ENCODE measurements around the gene STN1. TPM values are rescaled to one million over a fixed set of nuclear protein-coding genes. Genes with fewer than 3 reads are reported as not detected.

Gene STN1
- polyA plus RNA-seq, 3 donors = 24.6 to 30.4 (median 29.1) TPM

DNA sequence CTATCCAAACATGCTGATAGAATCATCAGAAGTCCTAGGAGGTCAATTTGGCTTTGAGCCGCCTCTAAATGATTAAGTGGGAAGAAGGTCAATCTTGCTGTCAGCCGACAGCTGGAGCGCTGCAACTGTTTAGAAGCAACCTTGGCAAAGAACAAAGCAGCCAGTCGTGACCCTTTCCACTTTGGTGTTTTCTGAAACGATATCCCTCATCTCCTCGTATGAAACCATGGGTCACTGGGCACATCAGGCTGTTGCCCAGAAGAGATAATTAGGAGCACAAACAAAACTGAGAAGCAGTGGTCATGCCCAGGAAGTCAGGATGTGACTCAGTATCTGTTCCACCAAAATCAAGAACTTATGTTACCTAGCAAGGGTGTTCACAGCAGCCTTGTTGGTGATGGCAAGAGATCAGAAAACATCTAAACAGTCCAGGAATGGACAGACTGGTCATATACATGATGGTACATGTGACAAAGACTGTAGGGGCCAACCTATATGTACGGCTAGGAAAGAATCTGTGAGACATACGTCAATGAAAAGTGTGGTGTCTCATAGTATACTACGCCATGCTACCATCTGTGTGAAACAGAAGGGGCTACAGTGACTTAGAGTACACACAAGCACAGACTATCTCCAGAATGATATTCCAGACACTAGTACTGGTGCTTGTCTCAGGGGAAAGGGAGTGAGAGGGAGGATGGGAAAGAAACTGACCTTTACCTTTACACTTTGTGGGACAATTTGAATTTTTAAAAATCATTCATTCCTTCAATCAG is 22.4 kb downstream of the STN1 start:
- DNase-seq (ENCODE audit: low read depth in 3 of 3, low spot score in 2 of 3) = no peak

GRCh38 chr10:103894441-103894864 is 23.5 kb downstream of the STN1 start:
- DNase-seq (ENCODE audit: low read depth in 3 of 3, low spot score in 2 of 3) = no peak

- no peak for DNase-seq (ENCODE audit: low read depth in 3 of 3, low spot score in 2 of 3)
These were observed 24.2 kb downstream of the STN1 start for GRCh38 chr10:103893817-103894216.

DNA sequence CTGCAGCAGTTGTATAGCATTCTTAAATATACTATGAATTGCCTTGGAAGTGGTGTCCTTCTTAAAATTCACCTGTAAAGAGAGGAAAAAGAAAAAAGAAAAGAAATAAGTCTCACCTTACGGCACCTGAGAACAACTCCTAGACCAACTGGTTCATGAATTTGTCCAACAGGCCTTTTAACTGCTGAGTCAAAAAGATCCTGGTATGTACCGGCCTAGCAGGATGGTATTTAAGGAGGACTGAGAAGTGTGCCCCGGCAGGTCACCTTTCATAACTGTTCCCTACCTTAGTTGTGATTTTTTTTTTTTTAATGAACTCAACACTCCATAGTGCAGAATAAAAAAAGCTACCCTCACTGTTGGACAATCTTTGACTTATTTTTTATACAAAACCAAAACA is 25.8 kb downstream of the STN1 start:
- DNase-seq (ENCODE audit: low read depth in 3 of 3, low spot score in 2 of 3) = no peak

DNA sequence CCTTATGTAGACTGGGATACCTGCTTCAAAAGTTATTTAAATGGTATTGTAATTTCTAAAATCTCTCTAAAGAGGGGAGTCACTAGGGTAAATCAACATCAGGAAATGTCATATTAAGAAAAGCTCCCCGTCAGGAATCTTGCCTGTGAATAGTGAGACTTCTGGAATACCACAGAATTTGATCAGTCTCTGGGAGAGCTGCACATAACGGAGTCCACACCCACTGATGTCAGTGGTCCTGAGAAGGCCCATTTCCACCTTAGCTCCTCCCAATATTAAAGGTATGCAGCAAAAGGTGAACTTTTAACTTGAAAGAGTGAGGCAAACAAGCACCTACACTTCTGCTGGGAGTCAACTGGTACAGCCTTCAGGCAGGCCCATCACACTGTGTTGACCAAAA is 27.3 kb downstream of the STN1 start:
- no peak for DNase-seq (ENCODE audit: low read depth in 3 of 3, low spot score in 2 of 3)

DNA sequence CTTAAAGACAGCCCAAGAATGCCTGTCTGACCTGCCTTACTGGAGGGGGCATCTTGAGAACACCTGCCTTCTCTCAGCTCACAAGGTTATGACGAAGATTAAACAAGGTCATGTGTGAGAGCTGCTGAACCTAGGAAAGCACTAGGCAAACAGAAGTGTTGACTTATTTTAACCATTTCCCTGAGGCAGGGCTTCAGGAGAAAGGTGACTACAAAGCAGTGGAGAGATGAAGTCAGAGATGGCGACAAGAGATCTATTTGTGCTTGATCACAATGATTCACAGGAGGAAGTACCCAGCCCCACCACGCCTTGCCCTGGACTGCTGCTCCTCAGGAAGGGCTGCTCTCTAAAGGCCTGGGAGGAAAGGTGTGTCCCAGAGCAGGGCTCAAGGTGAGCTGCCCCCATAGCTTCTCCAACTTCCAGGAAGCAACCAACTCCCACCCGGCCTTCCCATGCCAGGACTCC is 27.8 kb downstream of the STN1 start:
- no peak for DNase-seq (ENCODE audit: low read depth in 3 of 3, low spot score in 2 of 3)

DNA sequence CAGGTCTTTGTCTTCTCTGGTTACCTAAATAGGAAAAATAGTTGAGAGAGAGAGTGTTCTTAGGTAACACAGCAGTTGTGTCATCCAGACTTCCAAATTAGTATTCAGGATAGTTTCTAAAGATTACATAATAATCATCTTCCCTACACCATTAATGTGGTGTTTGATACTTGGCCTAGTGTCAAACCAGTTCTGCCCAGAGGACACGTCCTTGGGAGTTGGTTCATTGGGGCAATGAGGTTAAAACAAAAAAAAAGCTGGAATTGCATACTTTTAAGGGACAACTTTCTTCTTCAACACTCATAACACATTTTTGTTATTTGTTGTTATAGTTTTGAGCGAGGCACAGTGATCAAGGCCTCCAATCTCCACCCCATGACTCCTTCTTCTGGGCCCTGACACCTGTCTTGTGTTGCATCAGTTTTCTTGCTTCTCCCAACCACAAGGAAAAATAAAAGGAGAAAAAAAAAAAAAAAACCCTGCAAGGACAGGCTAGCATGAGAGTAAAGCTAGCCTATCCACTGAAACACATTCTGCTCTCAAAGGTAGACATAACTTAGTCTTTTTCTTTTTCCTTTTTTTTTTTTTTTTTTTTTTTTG is 28.8 kb downstream of the STN1 start:
- DNase-seq (ENCODE audit: low read depth in 3 of 3, low spot score in 2 of 3) = no peak

DNA sequence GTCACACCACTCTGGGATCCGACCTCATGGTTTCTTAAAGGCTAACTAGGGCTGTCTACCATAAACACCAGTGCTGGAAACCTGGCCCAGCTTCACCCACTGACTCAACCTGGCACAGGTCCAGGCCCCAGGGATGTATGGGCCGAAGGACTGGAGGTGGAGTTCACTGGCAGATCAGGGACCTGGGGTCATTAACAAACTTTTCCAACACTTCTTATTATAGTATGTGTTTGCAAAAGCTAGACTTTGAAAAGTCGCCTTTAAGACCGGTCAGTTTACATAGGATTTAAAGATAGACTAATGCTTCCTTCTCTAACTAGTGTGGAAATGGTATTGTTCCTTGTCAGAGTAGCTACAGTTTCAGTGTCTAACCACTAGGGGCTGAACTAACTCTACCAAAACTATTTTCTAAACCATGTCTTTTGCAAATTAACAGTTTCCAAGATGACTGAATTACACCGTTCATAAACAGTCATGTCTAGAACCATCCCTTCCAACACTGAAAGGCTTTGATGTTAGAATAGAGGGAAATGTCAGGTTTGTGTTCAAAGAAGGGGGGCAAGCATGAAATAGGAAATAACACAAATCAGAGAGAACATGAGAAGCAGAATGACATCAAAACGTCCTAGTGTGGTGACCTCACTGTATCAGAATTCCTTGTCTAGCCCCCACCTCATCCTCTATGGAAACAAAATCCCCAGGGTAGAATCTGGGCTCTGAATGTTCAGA is 29.7 kb downstream of the STN1 start:
- no peak for DNase-seq (ENCODE audit: low read depth in 3 of 3, low spot score in 2 of 3)

DNA sequence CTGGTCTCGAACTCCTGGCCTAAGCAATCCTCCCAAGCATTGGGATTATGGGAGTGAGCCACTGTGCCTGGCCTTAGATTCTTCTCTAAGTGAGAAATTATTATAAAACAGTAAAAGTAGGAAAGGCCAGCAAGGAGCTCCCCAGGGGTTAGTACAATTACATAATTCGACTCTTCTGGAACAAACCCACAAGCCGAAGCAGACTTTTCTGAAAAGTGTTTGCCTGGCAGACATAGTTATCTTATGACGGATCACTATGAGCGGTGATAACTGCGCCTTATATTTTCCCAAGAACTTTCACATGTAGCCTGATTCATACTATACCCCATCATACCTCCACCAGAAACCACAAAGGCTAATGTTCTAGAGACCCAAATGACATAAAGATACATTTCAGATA is 32.4 kb downstream of the STN1 start:
- no peak for DNase-seq (ENCODE audit: low read depth in 3 of 3, low spot score in 2 of 3)

DNA sequence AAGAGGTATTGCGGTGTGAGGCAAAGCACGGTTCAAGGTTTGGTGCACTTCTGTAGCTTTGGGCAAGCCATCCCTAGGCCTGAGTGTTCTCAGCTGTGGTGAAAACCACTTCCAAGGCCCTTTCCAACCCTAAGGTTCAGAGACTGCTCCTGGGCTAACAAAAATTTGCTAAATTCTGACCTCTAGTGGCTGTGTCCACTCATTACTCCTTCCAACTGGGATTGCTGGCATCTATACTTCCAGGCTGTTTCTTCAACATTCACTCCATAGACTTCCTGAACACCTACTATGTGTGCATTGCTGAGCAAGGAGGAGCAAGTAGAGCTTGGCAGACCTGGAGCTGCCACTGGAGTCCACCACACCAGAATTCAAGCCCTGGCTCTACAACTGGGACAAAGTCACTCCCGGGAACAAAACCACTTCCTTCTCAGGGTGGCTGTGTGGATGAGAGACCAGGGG is 33.3 kb downstream of the STN1 start:
- no peak for DNase-seq (ENCODE audit: low read depth in 3 of 3, low spot score in 2 of 3)

DNA sequence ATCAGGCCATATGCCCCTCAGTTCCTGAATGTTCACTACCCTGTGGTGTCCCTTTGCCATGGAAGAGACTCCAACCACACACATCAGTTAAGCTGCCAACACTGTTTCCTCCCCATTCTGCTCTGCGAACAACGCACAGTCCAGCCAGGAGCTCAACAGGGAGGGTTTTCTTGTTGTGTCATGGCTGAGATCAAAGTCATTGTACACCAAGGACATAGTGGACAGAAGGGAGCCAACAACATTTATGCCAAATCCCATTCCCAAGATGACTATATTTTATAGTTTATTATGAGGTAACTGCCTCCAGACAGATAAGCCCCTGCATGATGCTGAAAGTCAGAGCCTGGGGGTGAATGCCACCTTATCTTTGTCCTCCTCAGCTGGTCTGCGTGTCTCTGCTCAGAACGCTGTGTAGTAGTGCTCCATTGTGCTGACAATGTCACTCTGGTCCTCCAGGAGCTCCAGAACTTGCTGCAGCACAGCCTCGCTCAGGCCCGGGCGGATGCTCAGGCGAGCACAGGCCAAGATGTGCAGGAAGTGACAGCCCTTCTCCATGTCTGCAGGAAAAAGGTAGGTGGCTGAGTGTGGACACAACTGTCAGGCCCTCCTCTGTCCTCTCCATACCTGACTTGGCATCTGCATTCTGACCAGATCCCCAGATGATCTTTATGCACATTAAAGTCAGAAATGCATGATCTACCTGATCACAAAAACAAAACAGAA is 35.5 kb downstream of the STN1 start:
- DNase-seq (ENCODE audit: low read depth in 3 of 3, low spot score in 2 of 3) = no peak

DNA sequence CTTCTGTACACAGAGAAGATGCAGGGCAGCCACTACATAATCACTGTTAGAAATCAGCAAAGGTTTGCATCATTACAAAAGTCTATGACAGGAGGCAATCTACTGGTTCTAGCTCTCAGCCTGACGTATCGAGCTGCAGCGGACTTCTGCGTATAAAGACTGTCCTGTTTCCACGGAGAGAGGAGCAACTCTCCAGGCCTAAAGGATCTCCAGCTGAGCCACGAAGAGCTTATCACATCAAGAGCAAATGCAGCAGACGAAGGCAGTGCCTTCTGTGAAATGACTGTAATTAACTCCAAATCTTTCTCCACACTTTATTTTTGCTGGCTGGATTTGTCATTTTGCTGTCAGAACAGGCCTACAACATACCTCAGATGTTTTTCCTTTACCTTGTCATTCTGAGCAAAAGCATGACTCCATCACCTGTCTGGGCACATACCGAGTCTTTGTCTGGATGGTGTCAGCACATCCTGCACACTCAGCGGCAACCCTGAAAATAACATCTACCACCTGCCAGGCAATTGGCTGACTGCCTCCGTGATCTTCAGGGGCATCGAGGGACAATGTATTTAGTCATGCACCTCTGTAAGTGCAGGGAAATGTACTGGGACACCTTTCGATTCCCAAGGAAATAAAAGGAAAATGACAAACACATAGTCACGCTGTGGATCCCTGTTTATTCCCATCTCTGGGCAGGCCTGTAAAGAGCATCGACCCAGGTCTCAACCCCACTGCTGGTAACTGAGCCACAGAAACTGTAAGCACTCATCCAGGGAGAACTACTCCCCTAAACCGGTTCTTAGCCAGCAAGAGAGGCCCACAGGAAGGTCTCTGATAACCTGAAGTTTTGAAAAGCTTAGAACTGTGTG is 36.3 kb downstream of the STN1 start:
- DNase-seq (ENCODE audit: low read depth in 3 of 3, low spot score in 2 of 3) = no peak

- DNase-seq (ENCODE audit: low read depth in 3 of 3, low spot score in 2 of 3) = no peak
These were observed 38.2 kb downstream of the STN1 start for GRCh38 chr10:103879831-103880230.

- no peak for DNase-seq (ENCODE audit: low read depth in 3 of 3, low spot score in 2 of 3)
These were observed 38.6 kb downstream of the STN1 start for GRCh38 chr10:103879409-103879808.

DNA sequence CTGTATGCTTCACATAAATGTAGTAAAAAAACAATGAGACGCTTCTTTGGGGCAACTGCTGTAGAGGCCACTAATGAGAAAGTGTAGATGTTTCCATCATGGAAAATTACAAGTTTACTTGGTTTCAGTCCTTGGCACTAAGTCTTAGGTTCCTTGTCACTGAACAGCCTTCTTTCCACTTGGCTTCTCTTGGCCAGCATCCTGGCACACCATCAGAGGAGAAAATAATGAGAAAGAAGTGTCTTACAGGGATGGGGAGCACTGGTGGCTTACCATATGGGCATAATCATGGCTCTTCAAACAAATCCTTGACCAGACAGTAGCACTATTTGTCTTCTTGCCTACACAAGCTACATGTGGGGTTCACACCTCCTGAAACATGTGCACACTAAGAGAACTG is 40.1 kb downstream of the STN1 start:
- DNase-seq (ENCODE audit: low read depth in 3 of 3, low spot score in 2 of 3) = no peak

- DNase-seq (ENCODE audit: low read depth in 3 of 3, low spot score in 2 of 3) = no peak
These were observed 41.8 kb downstream of the STN1 start for GRCh38 chr10:103876155-103876554.

GRCh38 chr10:103874730-103875129 is 43.3 kb downstream of the STN1 start:
- no peak for DNase-seq (ENCODE audit: low read depth in 3 of 3, low spot score in 2 of 3)

- DNase-seq (ENCODE audit: low read depth in 3 of 3, low spot score in 2 of 3) = no peak
These were observed 45.6 kb downstream of the STN1 start for GRCh38 chr10:103872137-103872931.

DNA sequence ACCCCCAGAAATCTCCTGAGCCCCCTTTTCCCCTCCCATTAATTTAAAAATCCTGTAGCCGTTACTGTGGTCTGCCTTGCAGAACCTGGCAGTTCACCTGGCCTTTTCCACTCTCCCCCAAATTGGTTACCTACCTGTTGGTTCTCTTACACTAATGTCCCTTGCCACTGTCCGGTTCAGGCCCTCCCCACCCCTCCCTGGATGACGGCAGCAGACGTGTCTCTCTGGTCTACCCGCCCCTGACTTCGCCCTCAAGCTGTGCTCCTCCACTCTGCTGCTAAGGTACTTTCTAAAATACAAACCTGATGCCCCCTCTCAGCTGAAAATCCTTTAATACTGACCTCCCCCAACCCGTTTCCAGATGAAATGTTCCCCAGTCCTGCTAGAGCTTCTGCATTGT is 47.0 kb downstream of the STN1 start:
- no peak for DNase-seq (ENCODE audit: low read depth in 3 of 3, low spot score in 2 of 3)
